GM21423 (cell line): Measurements from ENCODE around the gene TRAP1.
A peak's percentile ranks its signal among the peaks of the same experiment; 100 is the strongest.
"Not testable (repeated sequence)": the region's sequence is repeated elsewhere in the genome, so short reads cannot be mapped to it uniquely, and the experiment has no call there.

Experiments
- ATAC-seq: cut with Tn5 transposase; IDR thresholded peaks from one replicate; pipeline ENCODE4 v1.9.1; 2021; ENCODE audit warnings: mild to moderate bottlenecking, moderate library complexity; ENCODE audit not compliant: unreplicated experiment

The TRAP1 gene

GRCh38 chr16:3618769-3619141 lies 98.6 kb downstream of the TRAP1 start:
- no peak for ATAC-seq

GRCh38 chr16:3612510-3613466 lies 104.5 kb downstream of the TRAP1 start:
- no peak for ATAC-seq

GRCh38 chr16:3611146-3611975 lies 106.0 kb downstream of the TRAP1 start, which contains the start of gene SLX4:
Gene SLX4, minus strand, starts transcription at chr16:3611606. Its CDS starts 2,642 bp downstream, at chr16:3608964.
- peak; percentile 88 for ATAC-seq

- ATAC-seq: no peak
These were observed 106.6 kb downstream of the TRAP1 start for GRCh38 chr16:3610698-3611145.

GRCh38 chr16:3609895-3610697 lies 107.2 kb downstream of the TRAP1 start:
- ATAC-seq: no peak

- ATAC-seq: not testable (repeated sequence)
These were observed 108.3 kb downstream of the TRAP1 start for GRCh38 chr16:3608976-3609375.

GRCh38 chr16:3608069-3608468 lies 109.3 kb downstream of the TRAP1 start:
- no peak for ATAC-seq
